ENCODE data around the gene UNC13C.
"Not testable (repeated sequence)": the region's sequence is repeated elsewhere in the genome, so short reads cannot be mapped to it uniquely, and the experiment has no call there.

The UNC13C gene

DNA sequence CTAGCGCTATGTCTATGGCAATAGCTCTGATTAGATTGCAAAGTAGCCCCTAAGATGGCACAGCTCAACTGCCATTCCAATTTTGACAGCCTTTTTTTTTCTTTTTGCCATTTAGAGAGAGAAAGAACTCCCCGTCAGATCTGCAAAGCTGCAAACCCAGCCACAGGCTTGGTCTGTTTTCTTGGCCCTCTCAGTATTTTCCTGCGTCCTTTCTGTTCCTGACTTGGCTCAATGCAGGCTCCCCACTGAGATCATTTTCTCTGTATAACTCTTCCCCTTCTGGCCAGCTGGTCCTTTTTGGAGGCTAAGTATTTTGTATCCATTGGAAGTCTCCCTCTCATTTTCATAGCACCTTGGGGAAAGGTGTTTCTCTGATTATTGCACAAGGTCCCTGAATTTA lies 386.7 kb downstream of the UNC13C start:
- DNase-seq (ENCODE audit: low read depth, low spot score) = no peak
- no peak overlapping the region for H3K4me3 ChIP-seq (ENCODE audit: low read length)

DNA sequence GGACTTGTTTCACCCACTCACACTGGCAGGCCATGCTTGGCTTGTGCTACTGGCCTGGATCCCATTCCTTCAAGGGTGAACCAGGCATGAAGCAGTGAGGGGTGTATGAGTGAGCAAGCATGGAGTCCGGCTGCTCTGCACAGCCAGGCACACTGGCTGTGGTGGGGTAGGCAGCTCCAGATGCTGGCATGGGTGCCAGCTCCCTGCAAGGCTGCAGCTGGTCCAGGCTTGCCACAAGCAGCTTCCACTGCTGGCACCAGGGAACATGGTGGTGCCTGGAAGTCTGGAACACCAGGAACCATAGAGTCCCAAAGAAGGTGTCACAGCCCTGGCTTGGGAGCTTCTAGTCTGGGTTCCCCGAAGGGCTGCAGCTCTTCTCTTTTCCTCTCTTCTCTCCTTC lies 395.1 kb downstream of the UNC13C start:
- no peak overlapping the region for H3K4me3 ChIP-seq (ENCODE audit: low read length)
- DNase-seq (ENCODE audit: low read depth, low spot score) = no peak

DNA sequence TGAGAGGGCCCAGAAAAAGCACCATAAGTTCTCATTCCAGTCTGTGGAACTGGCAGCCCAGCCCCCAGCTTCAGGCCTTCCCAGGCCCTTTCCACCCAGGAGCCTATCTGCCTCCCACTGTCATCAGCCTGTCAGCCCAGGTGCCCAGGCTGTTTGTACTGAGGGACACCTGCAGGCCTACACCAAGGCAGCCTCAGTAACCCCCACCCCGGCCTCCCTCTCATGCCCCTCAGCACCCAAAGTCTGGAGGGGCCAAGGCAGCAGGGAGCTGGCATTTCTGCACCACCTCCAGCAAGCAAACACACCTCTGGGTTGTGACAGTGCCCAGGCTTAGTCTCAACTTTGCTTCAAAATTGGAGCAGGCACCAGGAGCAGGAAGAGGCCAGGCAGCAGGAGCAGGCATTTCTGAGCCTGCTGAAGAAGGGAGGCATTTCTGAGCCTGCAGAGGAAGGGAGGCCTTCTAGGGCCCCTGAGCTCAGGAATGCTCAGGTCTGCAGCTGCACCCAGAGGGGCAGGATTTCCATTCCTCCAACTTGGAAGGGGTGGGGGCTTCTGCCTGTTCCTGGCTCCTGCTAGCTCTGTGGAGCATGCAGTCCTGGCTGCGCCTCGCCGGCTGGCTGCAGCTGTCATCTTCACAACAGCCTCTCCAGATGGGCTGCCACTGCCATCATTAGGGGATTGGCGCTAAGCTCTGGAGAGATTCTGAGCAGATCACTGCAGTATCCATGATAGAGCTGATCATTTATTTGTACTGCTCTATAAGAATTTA lies 396.1 kb downstream of the UNC13C start:
- no peak overlapping the region for H3K4me3 ChIP-seq (ENCODE audit: low read length)
- DNase-seq (ENCODE audit: low read depth, low spot score) = no peak

DNA sequence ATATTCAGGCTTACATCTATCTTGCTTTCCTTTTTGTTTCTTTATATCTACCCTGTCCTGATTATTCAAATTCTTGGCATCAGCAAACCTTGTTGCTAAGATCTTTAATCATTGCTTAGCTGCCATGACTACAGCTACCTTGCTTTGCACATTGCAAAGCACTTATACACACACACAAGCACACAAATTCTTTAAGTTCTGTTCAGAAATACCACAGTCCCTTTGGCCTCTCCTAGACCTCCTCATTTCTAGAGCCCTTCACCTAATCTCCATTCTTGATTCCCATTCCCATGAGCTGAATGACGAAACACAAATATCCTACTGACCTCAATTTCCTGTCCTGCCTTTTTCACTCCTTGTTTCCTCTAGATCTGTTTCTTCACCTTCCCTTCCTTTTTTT lies 409.6 kb downstream of the UNC13C start:
- no peak overlapping the region for H3K4me3 ChIP-seq (ENCODE audit: low read length)
- DNase-seq (ENCODE audit: low read depth, low spot score) = no peak

DNA sequence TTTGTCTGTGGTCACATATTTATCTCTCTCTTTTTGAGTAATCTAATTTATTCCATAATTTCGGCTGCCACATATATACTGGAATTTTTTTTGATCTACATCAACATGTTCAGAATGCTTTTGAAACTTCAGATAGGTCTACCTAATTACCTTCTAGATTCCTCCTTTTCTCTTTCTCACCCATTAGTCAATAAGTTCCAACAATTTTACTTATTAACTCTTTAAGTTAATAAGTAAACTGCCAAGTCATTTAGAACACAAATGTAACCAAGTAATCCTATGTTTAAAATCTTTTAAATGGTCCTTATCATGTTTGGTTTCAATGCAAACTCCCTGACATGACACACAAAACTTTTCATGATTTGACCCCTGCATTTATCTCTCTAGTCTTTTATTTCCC lies 410.5 kb downstream of the UNC13C start:
- DNase-seq (ENCODE audit: low read depth, low spot score) = no peak
- H3K4me3 ChIP-seq (ENCODE audit: low read length) = no peak overlapping the region

DNA sequence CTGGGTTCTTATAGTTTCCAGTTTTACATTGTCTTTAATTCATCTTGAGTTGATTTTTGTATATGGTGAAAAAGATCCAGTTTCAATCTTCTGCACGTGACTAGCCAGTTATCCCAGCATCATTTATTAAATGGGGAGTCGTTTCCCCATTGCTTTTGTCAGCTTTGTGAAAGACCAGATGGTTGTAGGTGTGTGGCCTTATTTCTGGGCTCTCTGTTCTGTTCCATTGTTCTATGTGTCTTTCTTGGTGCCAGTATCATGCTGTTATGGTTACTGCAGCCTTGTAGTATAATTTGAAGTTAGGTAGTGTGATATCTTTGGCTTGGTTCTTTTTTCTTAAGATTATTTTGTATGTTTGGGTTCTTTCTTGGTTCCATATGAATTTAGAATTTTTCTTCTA lies 432.2 kb downstream of the UNC13C start:
- DNase-seq (ENCODE audit: low read depth, low spot score) = no peak
- H3K4me3 ChIP-seq (ENCODE audit: low read length) = no peak overlapping the region

DNA sequence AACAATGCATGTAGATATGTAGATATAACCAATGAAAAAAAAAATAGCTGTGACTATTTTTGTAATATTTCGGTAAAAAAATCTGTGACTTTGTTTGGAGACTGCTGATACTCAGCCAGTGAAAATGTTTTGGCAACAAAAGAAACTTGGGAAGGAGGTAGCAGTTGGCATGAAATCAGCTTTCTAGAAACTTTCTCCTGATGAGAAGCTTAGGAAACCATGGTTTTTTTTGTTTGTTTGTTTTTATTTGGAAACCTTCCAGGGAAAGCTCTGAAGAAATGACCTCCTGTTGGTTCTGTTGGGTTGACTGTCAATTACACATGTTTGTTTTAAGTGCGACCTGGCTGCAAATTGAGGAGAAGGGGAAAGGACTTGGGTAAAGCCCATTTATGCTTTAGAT lies 445.9 kb downstream of the UNC13C start:
- no peak overlapping the region for H3K4me3 ChIP-seq (ENCODE audit: low read length)
- DNase-seq (ENCODE audit: low read depth, low spot score) = no peak

DNA sequence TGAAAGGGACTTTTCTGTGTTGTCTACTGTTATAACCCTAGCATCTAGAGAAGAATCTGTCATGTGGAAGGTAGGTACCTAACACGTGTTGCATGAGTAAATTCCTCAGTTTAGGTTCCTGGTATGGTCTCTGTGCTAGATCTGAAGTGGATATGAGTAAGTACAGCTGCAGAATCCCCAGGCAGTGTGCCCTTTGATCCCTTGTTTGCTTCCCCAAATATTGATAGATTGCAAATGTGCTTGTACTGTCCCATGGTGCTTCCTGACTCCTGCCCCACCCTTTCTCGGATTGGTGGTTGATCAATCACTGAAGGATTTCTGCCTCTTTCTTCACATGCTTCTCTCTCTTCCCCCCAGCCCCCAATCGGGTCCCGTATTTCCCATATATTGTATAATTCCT lies 450.4 kb downstream of the UNC13C start:
- no peak overlapping the region for H3K4me3 ChIP-seq (ENCODE audit: low read length)

DNA sequence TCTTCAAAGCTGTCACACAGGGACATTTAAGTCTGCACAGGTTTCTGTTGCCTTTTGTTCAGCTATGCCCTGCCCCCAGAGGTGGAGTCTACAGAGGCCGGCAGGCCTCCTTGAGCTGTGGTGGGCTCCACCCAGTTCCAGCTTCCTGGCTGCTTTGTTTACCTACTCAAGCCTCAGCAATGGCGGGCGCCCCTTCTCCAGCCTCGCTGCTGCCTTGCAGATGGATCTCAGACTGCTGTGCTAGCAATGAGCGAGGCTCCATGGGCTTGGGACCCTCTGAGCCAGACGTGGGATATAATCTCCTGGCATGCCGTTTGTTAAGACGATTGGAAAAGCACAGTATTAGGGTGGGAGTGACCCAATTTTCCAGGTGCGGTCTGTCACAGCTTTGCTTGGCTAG lies 472.0 kb downstream of the UNC13C start:
- DNase-seq (ENCODE audit: low read depth, low spot score); H3K4me3 ChIP-seq (ENCODE audit: low read length): not testable (repeated sequence)

More for the DNA sequence above, 450.4 kb downstream of the UNC13C start:
- no peak for DNase-seq (ENCODE audit: low read depth, low spot score)

DNA sequence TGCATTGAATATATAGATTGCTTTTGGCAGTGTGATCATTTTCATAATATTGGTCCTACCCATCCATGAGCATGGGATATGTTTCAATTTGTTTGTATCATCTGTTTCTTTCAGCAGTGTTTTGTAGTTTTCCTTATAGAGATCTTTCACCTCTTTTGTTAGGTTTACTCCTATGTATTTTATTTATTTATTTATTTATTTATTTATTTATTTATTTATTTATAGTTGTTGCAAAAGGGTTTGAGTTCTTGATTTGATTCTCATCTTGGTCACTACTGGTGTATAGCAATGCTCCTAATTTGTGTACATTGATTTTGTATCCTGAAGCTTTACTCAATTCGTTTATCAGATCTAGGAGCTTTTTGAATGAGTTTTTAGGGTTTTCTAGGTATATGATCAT lies 478.2 kb downstream of the UNC13C start:
- no peak for DNase-seq (ENCODE audit: low read depth, low spot score)
- H3K4me3 ChIP-seq (ENCODE audit: low read length) = no peak overlapping the region

DNA sequence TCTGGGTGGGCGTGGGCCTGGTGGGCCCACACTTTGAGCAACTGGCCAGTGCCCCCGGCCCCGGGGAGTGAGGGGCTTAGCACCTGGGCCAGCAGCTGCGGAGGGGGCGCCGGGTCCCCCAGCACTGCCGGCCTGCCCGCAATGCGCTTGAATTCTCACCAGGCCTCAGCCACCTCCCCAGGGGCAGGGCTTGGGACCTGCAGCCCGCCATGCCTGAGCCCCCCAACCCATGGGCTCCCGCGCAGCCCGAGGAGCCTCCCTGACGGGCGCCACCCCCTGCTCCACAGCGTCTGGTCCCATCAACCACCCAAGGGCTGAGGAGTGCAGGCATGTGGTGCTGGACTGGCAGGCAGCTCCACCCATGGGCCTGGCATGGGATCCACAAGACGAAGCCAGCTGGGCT lies 484.3 kb downstream of the UNC13C start:
- no peak overlapping the region for H3K4me3 ChIP-seq (ENCODE audit: low read length)
- no peak for DNase-seq (ENCODE audit: low read depth, low spot score)

DNA sequence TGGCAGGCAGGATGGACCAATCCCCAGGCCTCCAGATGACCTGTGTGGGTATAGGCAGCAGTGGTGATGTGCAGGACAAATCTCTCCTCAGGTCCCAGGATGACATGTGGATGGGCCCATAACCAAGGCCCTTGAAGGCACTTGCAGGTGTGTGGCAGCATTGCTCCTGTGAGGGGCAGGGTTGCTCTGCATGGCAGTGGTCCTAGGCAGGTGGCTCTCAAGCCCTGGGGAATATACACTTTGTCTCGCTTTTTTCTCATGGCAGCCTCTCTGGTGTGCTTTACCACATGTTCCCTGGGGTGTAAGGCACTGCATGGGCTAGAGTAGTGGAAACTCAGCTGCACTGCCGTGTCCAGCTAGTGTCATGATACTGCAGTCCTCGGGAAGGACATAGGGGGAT lies 503.6 kb downstream of the UNC13C start:
- DNase-seq (ENCODE audit: low read depth, low spot score) = no peak

DNA sequence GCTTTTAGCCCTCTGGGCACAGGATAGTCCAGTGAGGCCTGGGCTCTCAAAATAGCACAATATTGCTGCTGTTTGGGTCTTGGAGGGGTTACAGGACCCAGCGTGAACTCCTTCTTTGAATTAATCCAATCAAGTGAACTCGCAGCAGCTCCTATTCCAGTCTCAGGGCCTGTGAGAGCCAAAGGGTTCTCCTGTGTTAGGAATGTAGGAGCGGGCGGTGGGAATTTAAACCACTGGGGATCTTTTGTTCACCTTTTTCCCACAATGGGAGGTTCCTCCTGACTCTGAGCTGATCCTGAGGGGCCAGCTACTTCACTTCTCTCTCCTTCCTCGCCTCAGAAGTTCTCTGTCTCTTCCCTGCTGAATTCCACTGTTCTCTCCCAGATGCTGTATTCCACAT lies 504.0 kb downstream of the UNC13C start:
- H3K4me3 ChIP-seq (ENCODE audit: low read length) = no peak overlapping the region
- no peak for DNase-seq (ENCODE audit: low read depth, low spot score)

More for the DNA sequence above, 503.6 kb downstream of the UNC13C start:
- no peak overlapping the region for H3K4me3 ChIP-seq (ENCODE audit: low read length)

DNA sequence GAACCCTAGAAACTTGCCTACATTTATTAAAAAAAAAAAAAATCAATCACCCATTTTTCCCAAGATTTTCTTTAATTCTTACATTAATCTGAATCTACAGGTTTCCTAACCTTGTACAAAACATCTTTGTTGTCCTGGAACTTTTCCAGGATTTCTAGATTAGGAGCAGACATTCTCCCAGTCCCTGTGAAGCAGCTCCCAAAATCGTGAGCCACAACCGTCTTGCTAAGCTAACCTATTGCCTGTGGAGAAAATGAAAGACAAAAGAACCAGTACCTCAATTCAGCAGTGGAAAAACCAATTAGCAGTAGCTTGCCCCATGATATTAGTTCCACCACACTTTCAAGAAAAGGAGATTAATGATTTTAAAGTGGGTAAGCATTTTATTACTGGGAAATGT lies 522.1 kb downstream of the UNC13C start:
- H3K4me3 ChIP-seq (ENCODE audit: low read length) = no peak overlapping the region
- DNase-seq (ENCODE audit: low read depth, low spot score) = no peak

DNA sequence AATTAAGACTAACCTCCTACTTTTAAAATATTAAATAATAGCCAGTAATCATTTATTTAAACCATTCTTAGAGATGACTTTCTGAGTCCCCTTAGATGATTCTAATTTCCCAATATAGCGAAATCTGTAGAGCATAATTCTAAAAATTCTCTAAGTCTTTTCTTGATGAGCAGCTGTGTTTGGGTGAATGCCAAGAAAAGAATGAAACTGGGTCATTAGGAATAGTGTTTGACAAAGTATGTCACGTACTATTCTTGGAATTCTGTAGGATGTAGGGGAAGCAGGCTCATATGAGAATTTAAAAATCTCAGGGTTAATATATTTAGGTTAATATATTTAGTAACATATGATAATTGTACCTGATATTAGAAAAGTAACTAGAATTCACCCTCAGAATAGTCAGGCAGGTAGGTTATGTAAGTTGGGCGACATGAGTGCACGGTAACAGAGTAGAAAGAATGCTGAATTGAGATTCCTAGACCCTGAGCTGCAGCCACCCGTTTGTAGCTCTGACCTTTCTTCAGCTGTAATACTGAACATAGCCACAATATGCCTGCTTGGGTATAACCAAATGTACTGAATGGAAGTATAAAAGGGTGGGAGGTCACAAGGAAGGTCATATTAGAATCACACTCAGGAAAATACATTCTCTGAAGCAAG lies 524.3 kb downstream of the UNC13C start:
- no peak overlapping the region for H3K4me3 ChIP-seq (ENCODE audit: low read length)
- no peak for DNase-seq (ENCODE audit: low read depth, low spot score)

DNA sequence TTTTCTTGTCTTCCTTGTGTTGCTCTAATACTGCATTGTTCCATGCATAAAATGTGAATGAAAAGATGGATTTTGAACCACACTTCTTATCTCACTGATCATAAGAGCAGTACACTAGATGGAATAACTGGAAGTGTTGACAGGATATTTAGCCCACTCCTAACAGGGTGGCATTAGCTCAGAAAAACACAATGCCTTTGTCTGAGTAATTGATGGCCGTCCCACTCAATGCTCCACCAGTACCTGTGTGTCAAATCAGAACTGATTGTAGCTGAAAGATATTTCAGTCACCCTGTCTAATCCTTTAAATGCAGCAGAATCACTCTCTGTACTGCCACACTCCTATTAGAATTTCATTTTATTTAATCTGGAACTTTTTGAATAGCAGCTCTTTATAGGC lies 526.5 kb downstream of the UNC13C start:
- no peak for DNase-seq (ENCODE audit: low read depth, low spot score)
- H3K4me3 ChIP-seq (ENCODE audit: low read length) = no peak overlapping the region

DNA sequence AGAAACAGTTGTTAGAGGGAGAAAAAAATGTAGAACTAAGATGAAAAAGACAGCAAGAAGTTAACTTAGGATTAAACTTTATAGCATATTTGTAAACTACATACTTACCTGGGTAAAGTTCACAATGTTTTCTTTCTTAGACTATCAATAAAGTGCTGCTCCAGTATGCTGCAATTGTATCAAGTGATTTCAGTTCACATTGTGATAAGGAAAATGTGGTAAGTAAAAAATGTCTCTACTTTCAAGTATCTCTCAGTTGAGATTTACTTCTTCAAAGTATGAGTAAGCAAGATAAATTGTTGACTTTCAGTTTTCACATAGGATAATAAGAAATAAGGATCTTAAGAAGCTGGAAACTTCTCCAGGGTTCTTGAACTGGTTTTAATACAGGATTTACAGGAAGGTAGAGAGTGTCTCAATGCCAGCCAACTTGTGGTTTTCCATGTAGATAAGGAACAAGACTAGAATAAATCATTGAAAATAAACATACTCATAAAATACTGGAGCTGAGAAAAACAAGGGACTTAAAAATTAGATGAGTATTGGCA lies 528.8 kb downstream of the UNC13C start:
- no peak for DNase-seq (ENCODE audit: low read depth, low spot score)
- no peak overlapping the region for H3K4me3 ChIP-seq (ENCODE audit: low read length)

DNA sequence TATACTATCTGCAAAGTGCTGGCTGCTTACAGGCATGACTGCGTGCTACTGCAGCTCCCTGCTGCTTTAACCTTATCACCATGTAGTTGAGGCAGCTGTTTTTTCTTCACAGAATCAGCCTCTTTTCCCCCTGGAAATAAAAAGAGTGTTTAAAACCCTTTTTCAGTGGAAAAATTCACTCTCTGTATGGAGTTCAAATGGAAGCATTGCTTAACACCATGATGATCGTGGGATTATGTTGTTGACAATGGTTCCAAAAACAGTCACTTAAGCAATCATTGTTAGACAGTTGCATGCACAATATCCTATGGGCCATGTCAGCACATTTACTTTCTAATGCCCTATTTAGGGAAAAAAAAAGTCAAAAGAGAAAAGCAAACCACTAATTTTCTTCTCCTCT lies 536.4 kb downstream of the UNC13C start:
- DNase-seq (ENCODE audit: low read depth, low spot score) = no peak
- no peak overlapping the region for H3K4me3 ChIP-seq (ENCODE audit: low read length)

DNA sequence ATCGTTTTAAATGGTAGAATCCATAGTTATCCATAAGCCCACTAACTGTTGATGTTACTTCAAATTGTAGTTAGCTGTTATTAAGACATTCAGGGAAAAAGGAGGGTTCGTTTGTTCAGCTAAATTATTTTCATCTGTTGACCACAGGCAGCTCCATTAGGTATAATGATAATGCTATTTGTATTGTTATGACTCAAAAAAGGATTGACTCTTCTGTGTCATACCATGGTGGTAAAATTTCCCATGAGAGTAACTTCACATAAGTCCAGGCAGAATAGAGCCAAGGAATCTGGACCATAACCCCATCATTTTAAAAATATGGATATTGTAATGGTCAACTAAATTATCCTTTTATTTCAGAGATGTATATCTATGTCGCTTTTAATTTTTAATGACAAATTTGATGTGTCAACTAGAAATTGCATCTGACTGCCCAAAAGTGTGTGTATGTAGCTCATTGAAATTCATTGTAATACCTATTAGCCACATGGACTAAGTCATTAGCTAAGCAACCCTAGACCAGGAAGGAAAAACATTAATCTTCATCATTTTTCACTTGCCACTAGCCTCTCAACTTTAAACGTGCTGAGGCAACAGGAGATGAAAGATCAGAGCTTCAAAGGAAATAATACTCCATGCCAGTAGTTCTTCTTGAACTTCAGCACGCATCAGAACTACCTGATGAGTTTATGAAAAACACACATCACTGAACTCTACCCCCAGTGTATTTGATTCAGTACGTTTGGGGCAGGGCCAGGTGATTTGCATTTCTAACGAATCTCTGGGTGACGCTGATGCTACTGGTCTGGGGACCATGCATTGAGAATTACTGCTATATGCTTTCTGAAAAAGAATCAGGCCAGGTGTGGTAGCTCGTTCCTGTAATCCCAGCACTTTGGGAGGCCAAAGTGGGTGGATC lies 537.7 kb downstream of the UNC13C start:
- no peak for DNase-seq (ENCODE audit: low read depth, low spot score)
- H3K4me3 ChIP-seq (ENCODE audit: low read length) = no peak overlapping the region

DNA sequence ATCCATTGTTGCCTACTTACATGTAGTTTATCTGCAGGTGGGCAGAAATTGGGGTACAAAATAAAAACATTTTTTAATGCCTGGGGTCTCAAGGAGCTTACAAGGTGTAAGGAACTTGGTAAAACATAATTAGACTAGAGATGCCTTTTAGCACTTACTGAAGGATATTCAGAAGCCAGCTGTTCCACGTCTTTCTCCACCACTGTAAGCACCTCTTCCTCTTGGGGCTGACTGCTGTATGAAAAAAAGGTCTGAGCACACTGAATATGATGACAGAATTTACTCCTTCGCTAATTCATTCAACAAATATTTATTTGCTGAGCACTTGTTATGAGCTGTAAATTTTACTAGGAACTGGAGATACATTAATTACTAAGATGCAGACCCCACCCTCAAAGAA lies 539.1 kb downstream of the UNC13C start:
- no peak for DNase-seq (ENCODE audit: low read depth, low spot score)

More for the DNA sequence above, 539.1 kb downstream of the UNC13C start:
- H3K4me3 ChIP-seq (ENCODE audit: low read length) = no peak overlapping the region

All from Jurkat, Clone E6-1 (cell line).